K562 (cell line): ENCODE measurements around the gene PPP2R3B. TPM values are rescaled to one million over a fixed set of nuclear protein-coding genes. Genes with fewer than 3 reads are reported as not detected.

Experiments
- ATAC-seq: fragments of 200-7000 bp; cut with Tn5 transposase; 3 replicates; pipeline ENCODE4 v1.9.1; 2020; ENCODE audit warnings: moderate library complexity
- BruUV-seq: library from RNA; stranded (reverse); fragments of 400-500 nt; replicated peaks from 2 replicates; lab custom pipeline; 2021; lab: Mats Ljungman, UMichigan
- CTCF ChIA-PET: fragments of 300-600 bp; formaldehyde crosslinking; extraction: SDS; loops from one replicate; lab custom pipeline; 2021; ENCODE audit warnings: low intra/inter-chr PET ratio; lab: Yijun Ruan, JAX
- POLR2A ChIA-PET: fragments of 300-600, 350-650 bp; sonication (Branson Sonifier 250); formaldehyde crosslinking; extraction: SDS; loops from one replicate; lab custom pipeline; 2021; ENCODE audit warnings: antibody characterized with exemption, inconsistent platforms; lab: Yijun Ruan, JAX
- DNase-seq, 4 experiments: peaks; one replicate each; pipeline versions ENCODE4 v3.0.0 to v3.0.0-alpha.2; 2011 to 2018; ENCODE audit warnings: low spot score in 3 of 4, mixed read lengths in 3 of 4; ENCODE audit errors: extremely low read depth in 1 of 4
- FAIRE-seq: peaks from 2 replicates; lab custom pipeline; 2011; peaks lifted over from hg19 to GRCh38; lab: Jason Lieb, UNC
- H2AFZ ChIP-seq: 2 replicates; pipeline ENCODE4 v1.6.0; 2011; ENCODE audit warnings: low read depth, low read length, control low read depth, inconsistent platforms
- H3K27ac ChIP-seq: fragments of 200-600 bp; 3 replicates; pipeline ENCODE4 v1.8.0; 2011; ENCODE audit warnings: low read depth, mild to moderate bottlenecking, control low read depth, inconsistent platforms, low read length, moderate library complexity, mixed read lengths; ENCODE audit errors: extremely low read depth
- H3K27me3 ChIP-seq, 2 experiments: fragments of 300-600 bp in 1 of 2; 2 replicates in 1 of 2; 3 replicates in 1 of 2; pipeline versions ENCODE4 v1.6.0 to v1.8.0; 2011; ENCODE audit warnings: inconsistent platforms in 2 of 2, low read length in 2 of 2, mild to moderate bottlenecking in 1 of 2, mixed read lengths in 1 of 2, moderate library complexity in 1 of 2; ENCODE audit not compliant: control insufficient read depth in 2 of 2, insufficient read depth in 2 of 2
- H3K36me3 ChIP-seq: fragments of 300-600 bp; 3 replicates; pipeline ENCODE4 v1.8.0; 2011; ENCODE audit warnings: mild to moderate bottlenecking, low read length, inconsistent platforms; ENCODE audit not compliant: control insufficient read depth, insufficient read depth
- H3K4me1 ChIP-seq, 2 experiments: fragments of 200-600 bp in 1 of 2; replicated peaks in 1 of 2; 2 replicates in 1 of 2; 3 replicates in 1 of 2; pipeline versions ENCODE4 v1.5.1 to v1.8.0; 2011; ENCODE audit warnings: inconsistent platforms in 2 of 2, low read length in 2 of 2, mild to moderate bottlenecking in 1 of 2, mixed read lengths in 1 of 2, moderate library complexity in 1 of 2; ENCODE audit not compliant: control insufficient read depth in 2 of 2, insufficient read depth in 2 of 2
- H3K4me2 ChIP-seq: 2 replicates; pipeline ENCODE4 v1.6.1; 2011; ENCODE audit warnings: low read length, control low read depth, inconsistent platforms, mixed read lengths; ENCODE audit not compliant: insufficient read depth
- H3K4me3 ChIP-seq: fragments of 200-600 bp; sonication (generic), shearing (Covaris generic); 2 replicates; pipeline ENCODE4 v1.5.1; 2016; ENCODE audit warnings: control low read depth, inconsistent platforms
- H3K79me2 ChIP-seq: fragments of 200-600 bp; 3 replicates; pipeline ENCODE4 v1.8.0; 2011; ENCODE audit warnings: low read length, inconsistent platforms; ENCODE audit not compliant: control insufficient read depth, insufficient read depth
- H3K9ac ChIP-seq, 2 experiments: 2 replicates each; pipeline versions ENCODE4 v1.6.0 to v1.6.1; 2011; ENCODE audit warnings: low read depth in 2 of 2, low read length in 2 of 2, control low read depth in 1 of 2, inconsistent platforms in 1 of 2, mild to moderate bottlenecking in 1 of 2, mixed read lengths in 1 of 2; ENCODE audit not compliant: insufficient read depth in 1 of 2
- H3K9me1 ChIP-seq: one replicate; pipeline ENCODE4 v1.6.0; 2011; ENCODE audit warnings: inconsistent platforms, mild to moderate bottlenecking, low read length, moderate library complexity; ENCODE audit not compliant: control insufficient read depth, insufficient read depth
- H3K9me3 ChIP-seq: replicated peaks from 2 replicates; pipeline ENCODE4 v1.5.1; 2011; ENCODE audit warnings: low read depth, low read length, inconsistent platforms; ENCODE audit not compliant: control insufficient read depth, insufficient read depth
- H4K20me1 ChIP-seq: replicated peaks from 2 replicates; pipeline ENCODE4 v1.6.1; 2011; ENCODE audit warnings: low read length, inconsistent platforms, mixed read lengths; ENCODE audit not compliant: control insufficient read depth, insufficient read depth
- ATF6 ChIP-seq: sonication (generic); formaldehyde crosslinking; IDR thresholded peaks from 2 replicates; pipeline ENCODE4 v1.4.0; 2020; ENCODE audit warnings: mild to moderate bottlenecking, missing genetic modification reagents
- BMI1 ChIP-seq: fragments of 150-350 bp; IDR thresholded peaks from 2 replicates; pipeline ENCODE4 v1.6.1; 2014; ENCODE audit warnings: low read length
- CBFA2T2 ChIP-seq: fragments of 450-650 bp; conservative IDR thresholded peaks from 2 replicates; pipeline ENCODE4 v1.6.1; 2017; ENCODE audit warnings: mild to moderate bottlenecking
- FOXO4 ChIP-seq: fragments of 450-650 bp; formaldehyde crosslinking; IDR thresholded peaks from 2 replicates; pipeline ENCODE4 v1.4.0; 2020; ENCODE audit warnings: mild to moderate bottlenecking, moderate library complexity
- GATAD2B ChIP-seq: fragments of 450-650 bp; IDR thresholded peaks from 2 replicates; pipeline ENCODE4 v1.6.1; 2017; ENCODE audit warnings: mild to moderate bottlenecking, borderline replicate concordance
- ILK ChIP-seq: fragments of 450-650 bp; IDR thresholded peaks from 2 replicates; pipeline ENCODE4 v1.6.1; 2016; ENCODE audit warnings: missing genetic modification characterization, low read depth, mild to moderate bottlenecking, missing compliant biosample characterization, moderate library complexity, borderline replicate concordance
- KDM4B ChIP-seq, 2 experiments: fragments of 450-650 bp in 1 of 2; sonication (generic) in 1 of 2; IDR thresholded peaks; 2 replicates each; pipeline ENCODE4 v1.6.1; 2016 to 2017; ENCODE audit warnings: borderline replicate concordance in 2 of 2, antibody characterized with exemption in 1 of 2, low read depth in 1 of 2, mild to moderate bottlenecking in 1 of 2
- KLF10 ChIP-seq: fragments of 250-450 bp; sonication (Bioruptor Pico); IDR thresholded peaks from 2 replicates; pipeline ENCODE4 v1.6.1; 2021; ENCODE audit warnings: matching md5 sums
- NKRF ChIP-seq: fragments of 450-650 bp; IDR thresholded peaks from 2 replicates; pipeline ENCODE4 v1.6.1; 2016; ENCODE audit warnings: borderline replicate concordance
- SREBF2 ChIP-seq: sonication (generic); formaldehyde crosslinking; IDR thresholded peaks from 2 replicates; pipeline ENCODE4 v1.4.0; 2020; ENCODE audit warnings: mild to moderate bottlenecking, missing genetic modification reagents
- TAF1 ChIP-seq: IDR thresholded peaks from 2 replicates; pipeline ENCODE4 v1.6.1; 2011; ENCODE audit warnings: mild to moderate bottlenecking, low read length, moderate library complexity; ENCODE audit not compliant: insufficient read depth, control insufficient read depth, severe bottlenecking; ENCODE audit errors: extremely low read depth
- TCF7L2 ChIP-seq: fragments of 150-350 bp; IDR thresholded peaks from 2 replicates; pipeline ENCODE4 v1.6.1; 2016; ENCODE audit warnings: low read depth, mild to moderate bottlenecking, low read length, moderate library complexity
- THAP12 ChIP-seq: fragments of 250-450 bp; sonication (Bioruptor Pico); IDR thresholded peaks from 2 replicates; pipeline ENCODE4 v1.9.0; 2021; ENCODE audit warnings: mild to moderate bottlenecking, inconsistent platforms
- ZNF224 ChIP-seq: sonication (generic); formaldehyde crosslinking; IDR thresholded peaks from 2 replicates; pipeline ENCODE4 v1.8.0; 2022; ENCODE audit warnings: mild to moderate bottlenecking, missing genetic modification reagents
- ZNF232 ChIP-seq: sonication (generic); formaldehyde crosslinking; IDR thresholded peaks from 2 replicates; pipeline ENCODE4 v1.8.0; 2022; ENCODE audit warnings: mild to moderate bottlenecking, missing genetic modification reagents
- ZNF77 ChIP-seq: fragments of 250-450 bp; sonication (Bioruptor Pico); IDR thresholded peaks from 2 replicates; pipeline ENCODE4 v1.5.0; 2020
- WGBS: fragments of 100-300 bp; shearing (Covaris generic); methylation state at CpG from one replicate; pipeline ENCODE4 v1.1.6; 2016; ENCODE audit warnings: low coverage, mixed read lengths; ENCODE audit not compliant: insufficient coverage; ENCODE audit errors: missing lambda C conversion rate; 5-methylcytosine and 5-hydroxymethylcytosine counted together
- in situ Hi-C: fragments of 300-500 bp; cut with MboI; formaldehyde crosslinking; loops from 4 replicates; pipeline ENCODE4 v1.15.0; 2018; ENCODE audit warnings: inconsistent platforms, mixed read lengths
- intact Hi-C: fragments of 100-400 bp; cut with micrococcal nuclease; formaldehyde crosslinking; loops from 2 replicates; pipeline ENCODE4 v1.14.2; 2022
- polyA plus RNA-seq, 8 experiments: library from polyadenylated mRNA; depleted of rRNA in 4 of 8; stranded (reverse) in 5 of 8; unstranded in 3 of 8; fragments of >200 nt; fragmentation: Nextera tagmentation in 2 of 8; fragmentation: Illumina TruSeq in 1 of 8; extraction: Ambion mirVana in 2 of 8; extraction: Trizol in 1 of 8; gene quantifications; 2 replicates each; pipeline versions ENCODE4 v1.2.1 to v1.2.3, GENCODE V29; 2011 to 2014; ENCODE audit warnings: inconsistent platforms in 1 of 8, missing spikeins in 1 of 8
- total RNA-seq, 7 experiments: library from RNA; depleted of rRNA in 6 of 7; stranded (reverse); fragments of >200 nt in 6 of 7; fragmentation: Illumina TruSeq in 2 of 7; extraction: Trizol in 2 of 7; gene quantifications; 2 replicates each; pipeline versions ENCODE4 v1.2.1 to v1.2.3, GENCODE V29; 2011 to 2021; ENCODE audit warnings: low replicate concordance in 1 of 7

PPP2R3B gene
- total and polyA plus RNA-seq, 9 of the 15 experiments (the other 6 are each of a cell fraction or from before 2014, with no cell fraction given): 0.04 to 18.2 (median 8.2) TPM; not detected in 1

GRCh38 chrX:327660-328126, 59.0 kb downstream of the PPP2R3B start:
- 52% methylated on average over 17 of the region's 33 CpGs for WGBS
- no peak overlapping the region for H3K4me3 ChIP-seq
- POLR2A ChIA-PET: no interaction called here
- H3K9me1 ChIP-seq: no peaks in the 10 kb centered on the region
- no peaks in the 10 kb centered on the region; a peak in 1 of 5 replicates for H3K27me3 ChIP-seq
- FAIRE-seq (no peak), DNase-seq (no peak), ATAC-seq (no peak)
- no peaks in the 10 kb centered on the region for H4K20me1 ChIP-seq
- peaks cover 0 to 8% of the 10 kb centered on the region in 2 experiments; a peak in 2 of 5 replicates for H3K4me1 ChIP-seq
- H3K4me2 ChIP-seq: no peak overlapping the region
- CTCF ChIA-PET: no interaction called here
- intact Hi-C loops: loop anchor here (10.0 kb wide), 1 partner anchor 57 kb away; the partner anchor contains the start of gene PPP2R3B
- no peak overlapping the region for H3K9ac ChIP-seq
- no peaks in the 10 kb centered on the region for H3K36me3 ChIP-seq
- H3K79me2 ChIP-seq: no peaks in the 10 kb centered on the region
- H3K27ac ChIP-seq: no peak overlapping the region
- H3K9me3 ChIP-seq: no peaks in the 10 kb centered on the region
- BruUV-seq: no TSS peak
- in situ Hi-C loops: no loop called here
- H2AFZ ChIP-seq: no peak overlapping the region
- no peak for TF ChIP-seq NKRF
- TF ChIP-seq KLF10: no peak
- no peak for TF ChIP-seq SREBF2 (CRISPR knock-in tag)
- TF ChIP-seq THAP12 (CRISPR knock-in tag): no peak
- no peak for TF ChIP-seq CBFA2T2
- TF ChIP-seq BMI1: no peak
- TF ChIP-seq GATAD2B: no peak
- TF ChIP-seq FOXO4 (CRISPR knock-in tag): no peak
- TF ChIP-seq TAF1: no peak
- TF ChIP-seq KDM4B (IDR thresholded peaks at IDR 0.05; ENCODE audit: borderline replicate concordance in 2 of 2, low read depth in 1 of 2): no peak
- no peak for TF ChIP-seq ILK (tag)
- TF ChIP-seq ZNF224 (CRISPR knock-in tag): no peak
- no peak for TF ChIP-seq ATF6 (CRISPR knock-in tag)
- no peak for TF ChIP-seq ZNF77
- TF ChIP-seq TCF7L2: no peak
- no peak for TF ChIP-seq ZNF232
